ENCODE measurements around the gene FAHD1.

The FAHD1 gene

GRCh38 chr16:1818204-1818872 lies 8.7 kb upstream of the FAHD1 start:
- no peaks in the 10 kb centered on the region for H3K4me1 ChIP-seq (ENCODE audit: control insufficient read depth, low read length)
- no peaks in the 10 kb centered on the region for H3K79me2 ChIP-seq (ENCODE audit: control insufficient read depth, low read length)
- H3K4me2 ChIP-seq (ENCODE audit: low read length), result no peak overlapping the region
- TF ChIP-seq CTCF (IDR thresholded peaks at IDR 0.05; ENCODE audit: low read depth, low read length, poor library complexity, severe bottlenecking) (no peak), EZH2phosphoT487 (IDR thresholded peaks at IDR 0.05; ENCODE audit: borderline replicate concordance, low read length) (no peak)
- no peaks in the 10 kb centered on the region for H3K9me2 ChIP-seq (replicated peaks; ENCODE audit: control insufficient read depth, low read length)
- H3F3A ChIP-seq (ENCODE audit: control insufficient read depth, insufficient read depth), result no peaks in the 10 kb centered on the region
- H3K27me3 ChIP-seq (ENCODE audit: control insufficient read depth, low read length), result no peaks in the 10 kb centered on the region
- H3K27ac ChIP-seq (ENCODE audit: low read depth, low read length), result no peak overlapping the region
- no peaks in the 10 kb centered on the region for H4K20me1 ChIP-seq (ENCODE audit: control insufficient read depth, insufficient read depth, low read depth, low read length)
- no peaks in the 10 kb centered on the region for H3K9me3 ChIP-seq (ENCODE audit: control insufficient read depth, insufficient read depth, low read length)
- H3K4me3 ChIP-seq (ENCODE audit: low read length), result no peak overlapping the region
- no peaks in the 10 kb centered on the region for H3K36me3 ChIP-seq (ENCODE audit: control insufficient read depth, low read length)

- H3K36me3 ChIP-seq (ENCODE audit: control insufficient read depth, low read length), result no peaks in the 10 kb centered on the region
- no peaks in the 10 kb centered on the region for H4K20me1 ChIP-seq (ENCODE audit: control insufficient read depth, insufficient read depth, low read depth, low read length)
These were observed 8.0 kb upstream of the FAHD1 start for GRCh38 chr16:1818873-1819525.

GRCh38 chr16:1819611-1820010 lies 7.4 kb upstream of the FAHD1 start:
- Histone ChIP-seq H3K4me1 (ENCODE audit: control insufficient read depth, low read length) (no peaks in the 10 kb centered on the region), H3K9me3 (ENCODE audit: control insufficient read depth, insufficient read depth, low read length) (no peaks in the 10 kb centered on the region), H3K36me3 (ENCODE audit: control insufficient read depth, low read length) (no peaks in the 10 kb centered on the region), H3K27ac (ENCODE audit: low read depth, low read length) (no peak overlapping the region), H3F3A (ENCODE audit: control insufficient read depth, insufficient read depth) (0 out of 2 replicates have a peak, but pooled peaks cover 5% of the 10 kb centered on the region), H3K79me2 (ENCODE audit: control insufficient read depth, low read length) (no peaks in the 10 kb centered on the region), H4K20me1 (ENCODE audit: control insufficient read depth, insufficient read depth, low read depth, low read length) (no peaks in the 10 kb centered on the region), H3K4me2 (ENCODE audit: low read length) (no peak overlapping the region), H3K4me3 (ENCODE audit: low read length) (no peak overlapping the region), H3K9me2 (replicated peaks; ENCODE audit: control insufficient read depth, low read length) (no peaks in the 10 kb centered on the region), H3K27me3 (ENCODE audit: control insufficient read depth, low read length) (no peaks in the 10 kb centered on the region)
- no peak for TF ChIP-seq CTCF (IDR thresholded peaks at IDR 0.05; ENCODE audit: low read depth, low read length, poor library complexity, severe bottlenecking)

More at GRCh38 chr16:1818873-1819525, 8.0 kb upstream of the FAHD1 start:
- H3K9me3 ChIP-seq (ENCODE audit: control insufficient read depth, insufficient read depth, low read length), result no peaks in the 10 kb centered on the region
- no peaks in the 10 kb centered on the region for H3K9me2 ChIP-seq (replicated peaks; ENCODE audit: control insufficient read depth, low read length)
- no peaks in the 10 kb centered on the region for H3K4me1 ChIP-seq (ENCODE audit: control insufficient read depth, low read length)
- no peaks in the 10 kb centered on the region for H3K27me3 ChIP-seq (ENCODE audit: control insufficient read depth, low read length)
- no peak overlapping the region for H3K4me2 ChIP-seq (ENCODE audit: low read length)
- H3F3A ChIP-seq (ENCODE audit: control insufficient read depth, insufficient read depth), result 0 out of 2 replicates have a peak, but pooled peaks cover under 1% of the 10 kb centered on the region
- H3K27ac ChIP-seq (ENCODE audit: low read depth, low read length), result no peak overlapping the region
- no peak overlapping the region for H3K4me3 ChIP-seq (ENCODE audit: low read length)
- no peaks in the 10 kb centered on the region for H3K79me2 ChIP-seq (ENCODE audit: control insufficient read depth, low read length)
- TF ChIP-seq CTCF (IDR thresholded peaks at IDR 0.05; ENCODE audit: low read depth, low read length, poor library complexity, severe bottlenecking), result no peak
- no peak for TF ChIP-seq EZH2phosphoT487 (IDR thresholded peaks at IDR 0.05; ENCODE audit: borderline replicate concordance, low read length)
